Fibroblast of peridontal ligament (primary cell): Measurements from ENCODE around the gene TMEM108.

Source experiments
- DNase-seq: peaks from one replicate; pipeline ENCODE4 v3.0.0-alpha.2; 2010; ENCODE audit errors: extremely low read depth

The TMEM108 gene

DNA sequence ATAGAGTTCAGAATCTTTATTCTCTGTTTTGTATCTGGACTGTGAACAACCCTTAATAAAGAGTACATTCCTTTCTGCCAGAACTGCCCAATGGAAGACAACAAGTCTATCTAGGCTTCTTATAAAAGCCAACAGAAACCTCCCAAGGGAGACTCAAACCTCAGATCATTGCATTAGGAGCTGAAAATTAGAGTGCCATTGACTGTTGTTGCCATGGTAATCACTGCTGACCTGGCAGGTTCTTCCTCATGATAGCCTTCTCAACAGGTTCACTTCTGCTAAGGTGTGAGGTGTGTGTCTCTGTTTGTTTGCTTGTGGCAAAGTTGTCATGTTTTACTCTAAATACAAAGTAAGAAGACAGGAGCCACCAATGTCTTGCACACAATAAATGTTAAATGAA, 79.2 kb downstream of the TMEM108 start:
- no peak for DNase-seq

GRCh38 chr3:133119176-133119575, 81.0 kb downstream of the TMEM108 start:
- no peak for DNase-seq

DNA sequence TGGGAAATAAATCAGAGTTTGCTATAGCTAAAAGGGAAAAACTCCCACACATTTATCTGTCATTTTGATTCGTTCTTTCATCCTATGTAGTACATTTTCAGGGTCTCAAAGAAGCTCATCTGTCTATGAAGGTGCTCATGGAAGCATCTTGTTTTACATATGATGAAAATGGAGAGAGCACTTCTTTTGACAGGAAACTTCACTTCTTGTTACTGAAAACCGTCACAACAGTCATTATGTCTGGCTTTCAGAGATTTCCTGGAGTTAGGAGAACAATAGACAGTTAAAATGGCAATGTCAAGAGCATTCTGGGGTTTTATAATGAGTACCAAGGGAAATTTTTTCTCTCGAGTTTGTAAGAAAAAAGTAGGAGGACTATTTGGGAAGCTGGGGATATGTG, 83.3 kb downstream of the TMEM108 start:
- DNase-seq, result no peak

- DNase-seq, result no peak
Observed at GRCh38 chr3:133123636-133124035, 85.4 kb downstream of the TMEM108 start.

DNA sequence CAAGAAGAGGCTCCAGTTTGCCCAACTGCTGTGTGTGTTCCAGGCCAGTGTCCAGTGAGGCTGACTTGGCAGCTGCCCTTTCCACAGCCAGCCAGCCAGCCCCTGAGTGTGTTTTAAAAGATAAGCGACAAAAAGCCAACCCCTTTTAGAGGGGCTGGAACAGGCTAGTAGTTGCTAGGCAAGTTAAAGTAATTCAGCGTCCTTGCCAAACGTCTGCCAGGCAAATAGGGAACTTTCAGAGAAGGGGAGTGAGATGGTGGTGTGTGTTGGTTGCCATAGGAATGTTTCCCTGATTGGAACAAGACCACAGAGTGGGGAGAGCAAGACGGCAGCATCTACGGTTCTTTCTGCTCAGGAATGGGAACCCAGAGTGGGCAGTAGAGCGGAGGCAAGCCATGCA, 86.3 kb downstream of the TMEM108 start:
- DNase-seq, result peak; percentile 3

DNA sequence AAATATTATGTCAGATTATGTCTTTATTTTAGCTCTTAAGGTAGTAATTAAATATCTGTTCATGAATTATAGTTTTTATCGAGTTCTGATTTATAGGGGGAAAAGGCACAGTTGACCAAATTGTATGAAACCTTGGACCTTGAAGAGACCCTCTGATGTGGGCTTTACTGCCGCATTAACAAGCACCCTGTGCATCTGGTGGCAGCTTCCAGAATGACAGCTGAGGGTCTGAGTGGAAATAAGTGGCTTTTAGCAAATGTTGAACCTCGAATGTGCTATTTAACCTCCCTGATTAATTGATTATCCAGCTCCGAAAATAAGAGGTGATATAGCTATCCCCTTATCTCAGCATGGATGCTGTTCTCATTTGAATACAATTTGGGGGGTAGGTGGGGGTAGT, 87.0 kb downstream of the TMEM108 start:
- no peak for DNase-seq

- DNase-seq, result no peak
Observed at GRCh38 chr3:133125802-133126201, 87.6 kb downstream of the TMEM108 start.

DNA sequence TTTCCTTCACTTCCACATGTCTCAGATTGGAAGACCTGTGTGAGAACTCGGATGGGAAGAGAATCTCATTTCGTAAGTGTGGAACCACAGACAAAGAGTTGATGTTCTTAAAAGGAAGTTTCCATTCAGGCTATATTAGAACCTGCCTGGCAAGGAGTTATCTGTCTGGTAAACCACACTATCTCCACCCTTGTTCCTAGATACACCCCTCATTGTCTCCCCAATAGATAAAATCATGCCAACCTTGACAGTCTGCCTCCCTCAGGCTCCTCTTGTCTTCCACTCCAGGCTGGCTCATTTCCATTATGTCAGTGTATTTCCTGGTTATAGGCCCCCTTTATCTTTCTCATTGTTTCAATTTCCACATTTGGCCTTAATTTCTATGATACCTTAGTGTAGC, 89.2 kb downstream of the TMEM108 start:
- no peak for DNase-seq

- peak; percentile 2 for DNase-seq
Observed at GRCh38 chr3:133130168-133130567, 92.0 kb downstream of the TMEM108 start.

DNA sequence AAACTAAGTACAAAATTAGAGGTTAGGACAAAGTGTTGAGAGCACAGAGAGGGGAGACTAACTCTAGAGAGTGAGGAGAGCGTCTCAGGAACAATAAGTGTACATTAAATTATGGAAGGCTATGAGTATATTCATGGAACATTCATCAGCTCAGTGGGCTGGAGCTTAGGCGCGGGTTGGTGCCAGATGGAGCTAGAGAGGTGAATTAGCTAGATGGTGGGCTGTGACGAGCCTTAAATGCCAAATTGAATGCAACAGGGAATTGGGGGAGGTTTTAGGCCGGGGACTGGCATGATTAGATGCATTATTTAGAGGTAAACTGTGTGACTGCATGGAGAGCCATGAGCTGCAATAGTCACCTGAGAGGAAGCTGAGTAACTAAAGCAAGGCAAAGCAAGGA, 97.1 kb downstream of the TMEM108 start:
- DNase-seq, result no peak

GRCh38 chr3:133136114-133137041, 98.2 kb downstream of the TMEM108 start:
- DNase-seq, result no peak

DNA sequence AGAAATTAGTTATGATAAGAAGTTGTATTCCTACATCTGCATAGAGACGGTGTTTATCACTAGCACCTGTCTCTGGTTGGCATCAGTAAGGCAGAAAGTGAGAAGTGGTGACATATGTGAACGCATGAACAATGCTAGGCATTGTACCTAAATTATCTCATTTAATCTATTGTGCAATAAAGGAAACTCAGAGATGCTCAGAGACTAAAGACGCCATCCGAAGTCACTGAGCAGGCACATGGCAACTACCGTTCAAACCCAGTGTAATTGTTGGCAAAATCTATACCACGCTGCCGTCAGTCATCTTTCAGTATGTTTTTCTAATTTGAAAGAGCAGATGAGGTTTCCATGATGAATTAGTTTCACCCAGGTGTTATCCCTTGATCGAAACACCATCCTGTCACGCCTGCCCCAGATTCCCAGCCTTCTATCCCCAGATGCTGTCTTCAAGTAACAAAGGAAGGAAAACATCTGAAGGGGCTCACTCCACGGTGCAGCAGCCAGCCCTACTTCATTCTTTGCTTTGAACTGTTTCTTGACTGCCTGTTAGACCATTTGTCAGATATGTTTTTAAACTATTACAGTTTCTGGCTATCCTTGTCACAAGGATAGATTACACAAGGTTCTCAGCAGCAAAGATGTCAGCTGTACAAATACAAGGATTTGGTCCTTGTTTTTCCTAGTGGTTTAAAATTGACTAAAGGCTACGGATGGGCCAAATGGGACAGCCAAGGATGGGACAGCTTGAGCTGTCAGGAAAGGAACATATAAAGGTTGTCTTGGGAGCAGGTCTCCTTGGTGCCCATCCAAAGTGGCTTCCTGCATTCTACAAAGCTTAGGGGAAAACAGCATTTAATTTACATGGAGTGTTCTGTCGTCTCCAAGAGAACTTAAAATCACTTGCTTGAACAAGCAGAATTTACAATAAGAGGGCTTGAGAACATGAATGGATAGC, 99.1 kb downstream of the TMEM108 start:
- no peak for DNase-seq

GRCh38 chr3:133138017-133138416, 99.8 kb downstream of the TMEM108 start:
- DNase-seq, result no peak

GRCh38 chr3:133152056-133152455, 113.9 kb downstream of the TMEM108 start:
- no peak for DNase-seq

DNA sequence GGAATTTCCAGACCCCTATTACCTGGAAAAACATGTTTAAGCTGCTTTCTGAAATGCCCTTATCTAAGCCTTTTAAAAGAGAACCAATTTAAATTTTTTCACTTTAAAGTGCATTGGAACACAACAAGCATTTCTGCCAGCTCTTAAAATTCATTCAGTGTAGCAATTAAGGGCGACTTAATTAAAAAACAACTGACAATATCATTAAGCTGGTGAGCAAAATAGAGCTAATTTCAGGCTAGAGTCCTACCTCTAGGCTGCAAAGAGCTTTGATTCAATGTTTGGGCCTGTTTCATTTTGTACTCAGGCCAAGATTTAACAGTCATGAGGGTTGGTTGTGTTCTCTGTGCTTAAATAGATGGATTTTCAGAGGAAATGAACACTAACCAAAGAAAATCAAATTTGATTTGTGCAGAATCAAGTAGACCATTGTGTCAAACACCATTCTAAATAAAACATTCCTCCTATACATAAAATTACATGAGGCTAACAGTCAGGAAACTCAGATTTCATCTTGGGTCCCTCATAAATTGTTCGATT, 114.6 kb downstream of the TMEM108 start:
- DNase-seq, result no peak

GRCh38 chr3:133153382-133153781, 115.2 kb downstream of the TMEM108 start:
- DNase-seq, result no peak

DNA sequence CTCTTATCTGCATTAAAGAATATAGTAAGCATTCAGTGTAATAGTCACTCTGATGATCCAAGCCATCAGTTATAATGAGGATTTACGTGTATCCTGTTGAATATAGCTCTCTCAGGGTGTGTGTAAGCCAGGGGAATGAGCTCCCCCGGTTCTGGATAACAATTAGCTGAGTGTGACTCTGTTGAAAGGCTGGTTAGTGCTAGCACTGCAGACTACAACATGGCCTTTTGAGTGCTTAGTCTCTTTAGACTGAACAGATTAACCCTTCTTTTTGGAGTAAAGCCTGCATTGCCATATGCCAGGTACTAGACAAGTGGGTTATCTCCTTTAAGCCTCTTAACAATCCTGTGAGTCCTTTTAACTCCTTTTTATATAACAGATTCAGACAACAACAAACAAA, 119.5 kb downstream of the TMEM108 start:
- no peak for DNase-seq

DNA sequence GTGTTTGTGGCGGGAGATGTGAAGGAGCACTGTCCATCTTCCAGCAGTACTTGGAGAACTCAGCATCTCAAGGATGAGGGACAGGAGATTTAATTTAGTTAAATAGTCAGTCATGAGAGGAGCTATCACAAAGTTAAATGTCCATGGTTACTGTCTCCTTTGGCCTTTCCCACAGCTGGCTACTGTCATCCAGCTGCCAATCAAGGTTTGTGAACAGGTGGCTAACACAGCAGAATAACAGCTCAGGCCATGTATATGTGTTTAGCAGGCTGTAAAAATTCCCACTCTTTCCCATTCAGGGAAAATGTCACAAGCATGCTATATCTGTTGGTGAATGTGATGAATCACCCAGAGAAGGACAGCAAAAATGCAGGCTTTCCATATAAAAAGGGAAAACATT, 120.5 kb downstream of the TMEM108 start:
- no peak for DNase-seq

DNA sequence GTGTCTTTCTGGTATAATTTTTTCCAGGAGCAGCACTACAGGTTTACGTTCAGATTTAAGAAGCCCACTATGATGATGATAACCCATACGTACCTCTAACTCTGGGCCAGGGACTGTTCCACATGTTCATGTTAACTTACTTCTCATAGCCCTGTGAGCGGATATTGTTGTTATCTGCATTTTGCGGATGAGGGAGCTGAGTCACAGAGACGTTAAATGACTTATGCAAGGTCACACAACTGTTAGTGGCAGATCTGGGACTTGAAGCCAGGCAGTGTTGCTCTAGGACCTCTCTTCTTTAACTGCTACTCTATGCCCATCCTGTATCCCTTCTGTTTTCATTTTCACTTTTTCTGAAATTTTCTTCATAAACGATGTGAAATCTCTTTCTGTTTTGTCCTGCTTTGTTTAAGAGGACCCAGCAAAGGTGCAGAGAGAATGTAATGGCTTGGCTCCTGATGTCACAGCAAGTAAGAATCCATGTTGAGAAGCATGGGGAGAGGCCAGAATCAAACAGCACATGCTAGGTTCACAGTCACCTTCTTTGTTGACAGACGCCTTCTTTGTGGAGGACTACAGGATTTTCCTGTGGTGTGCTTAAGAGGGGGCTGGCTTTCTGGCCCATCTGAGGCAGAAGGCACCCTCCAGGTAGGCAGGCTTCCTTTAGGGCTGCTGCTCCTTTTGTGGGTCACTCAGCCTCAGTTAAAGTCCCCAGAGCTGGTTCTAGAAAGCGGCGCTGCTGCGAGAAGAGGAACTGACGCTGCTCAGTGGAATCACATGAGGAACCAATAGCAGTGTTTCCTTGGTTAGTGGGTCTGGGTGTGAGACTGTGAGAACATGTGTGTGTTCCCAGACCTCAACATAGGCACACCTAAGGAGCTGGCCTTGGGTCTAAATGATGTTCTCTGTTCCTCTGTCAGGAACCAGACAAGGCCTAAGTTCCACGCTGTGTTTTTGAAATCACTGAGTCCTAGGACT, 121.6 kb downstream of the TMEM108 start:
- DNase-seq, result no peak

- no peak for DNase-seq
Observed at GRCh38 chr3:133161656-133162055, 123.5 kb downstream of the TMEM108 start.

DNA sequence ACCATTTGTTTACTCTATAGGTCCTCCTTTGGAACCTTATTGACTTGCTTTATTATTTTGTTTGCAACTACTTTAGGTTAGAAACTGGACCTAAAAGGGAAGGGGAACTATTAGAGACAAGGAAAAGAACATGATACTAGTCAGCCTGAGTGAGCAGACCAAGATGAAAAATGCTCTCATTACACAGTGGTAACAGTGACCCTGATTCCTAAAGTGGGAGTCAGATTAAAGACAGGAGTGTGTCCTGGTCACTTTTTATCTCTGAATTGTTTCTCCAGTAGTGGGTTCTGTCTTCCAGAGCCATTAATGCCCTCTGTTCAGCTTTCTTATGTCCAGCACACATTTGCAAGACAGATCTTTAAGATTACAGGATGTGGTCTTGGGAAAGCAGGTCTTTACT, 124.1 kb downstream of the TMEM108 start:
- no peak for DNase-seq
